GM18499 (cell line): ENCODE measurements around the gene MRPS31.
A peak's percentile ranks its signal among the peaks of the same experiment; 100 is the strongest.

Experiments used
- ATAC-seq: cut with Tn5 transposase; IDR thresholded peaks from one replicate; pipeline ENCODE4 v1.9.1; 2021; ENCODE audit warnings: moderate number of reproducible peaks; ENCODE audit not compliant: insufficient read depth, unreplicated experiment

Gene MRPS31

GRCh38 chr13:40770934-40771618 is at the start of gene MRPS31:
MRPS31 (minus strand) TSS chr13:40771190; CDS start chr13:40771136, 54 bp downstream.
- ATAC-seq: peak; percentile 78

GRCh38 chr13:40819797-40820315 is 48.9 kb upstream of the MRPS31 start:
- ATAC-seq: no peak

GRCh38 chr13:40818926-40819325 is 47.9 kb upstream of the MRPS31 start:
- ATAC-seq: no peak

- ATAC-seq: no peak
Observed at GRCh38 chr13:40814803-40815202, 43.8 kb upstream of the MRPS31 start.

GRCh38 chr13:40813667-40814454 is 42.9 kb upstream of the MRPS31 start:
- ATAC-seq: no peak

- no peak for ATAC-seq
Observed at GRCh38 chr13:40812724-40813445, 41.9 kb upstream of the MRPS31 start.

GRCh38 chr13:40812102-40812501 is 41.1 kb upstream of the MRPS31 start:
- no peak for ATAC-seq

- ATAC-seq: no peak
Observed at GRCh38 chr13:40809471-40809870, 38.5 kb upstream of the MRPS31 start.

GRCh38 chr13:40806241-40806640 is 35.3 kb upstream of the MRPS31 start:
- no peak for ATAC-seq

GRCh38 chr13:40803316-40803715 is 32.3 kb upstream of the MRPS31 start:
- no peak for ATAC-seq

- no peak for ATAC-seq
Observed at GRCh38 chr13:40801255-40802217, 30.5 kb upstream of the MRPS31 start.

- no peak for ATAC-seq
Observed at GRCh38 chr13:40800559-40800958, 29.6 kb upstream of the MRPS31 start.

- ATAC-seq: no peak
Observed at GRCh38 chr13:40799508-40799907, 28.5 kb upstream of the MRPS31 start.

- no peak for ATAC-seq
Observed at GRCh38 chr13:40798380-40798779, 27.4 kb upstream of the MRPS31 start.

- no peak for ATAC-seq
Observed at GRCh38 chr13:40796649-40797048, 25.7 kb upstream of the MRPS31 start.

GRCh38 chr13:40794414-40795368 is 23.7 kb upstream of the MRPS31 start:
- ATAC-seq: no peak

- no peak for ATAC-seq
Observed at GRCh38 chr13:40793339-40793738, 22.3 kb upstream of the MRPS31 start.

- ATAC-seq: peak; percentile 35
Observed at GRCh38 chr13:40792284-40793051, 21.5 kb upstream of the MRPS31 start.
